ENCODE data around the gene USP36. TPM values are rescaled to one million over a fixed set of nuclear protein-coding genes. Genes with fewer than 3 reads are reported as not detected.
A peak's percentile ranks its signal among the peaks of the same experiment; 100 is the strongest.

USP36 gene
- total and polyA plus RNA-seq, 2 experiments from 2014 or later, result 27.1 to 27.8 TPM

DNA sequence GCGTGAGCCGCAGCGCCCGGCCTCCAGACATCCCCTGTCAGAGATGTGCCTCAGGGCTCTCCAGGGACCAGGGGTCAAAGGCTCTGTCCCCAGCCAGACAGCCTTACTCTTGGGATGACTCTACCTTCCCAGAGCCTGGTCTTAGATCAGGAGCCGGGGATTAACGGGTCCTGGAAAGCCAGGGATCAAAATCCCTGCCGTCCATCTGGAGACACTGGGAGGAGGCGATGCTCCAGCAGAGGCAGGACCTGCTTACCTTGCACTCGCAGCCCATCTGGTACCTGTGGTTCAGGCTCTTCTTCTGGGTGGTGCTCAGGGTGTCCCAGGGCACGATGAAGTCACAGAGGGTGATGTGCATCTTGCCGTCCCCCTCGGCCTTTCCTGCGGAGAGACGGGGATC lies 16.7 kb upstream of the USP36 start:
- no peak for DNase-seq (ENCODE audit: low read depth in 1 of 2, low spot score in 1 of 2)
- H3K4me1 ChIP-seq (ENCODE audit: low read depth), result no peaks in the 10 kb centered on the region
- H3K27me3 ChIP-seq, result no peaks in the 10 kb centered on the region
- H3K4me3 ChIP-seq, result no peak overlapping the region
- H3K36me3 ChIP-seq, result no peaks in the 10 kb centered on the region
- no peaks in the 10 kb centered on the region for H3K9me3 ChIP-seq (ENCODE audit: low read depth)
- no peak for TF ChIP-seq CTCF (IDR thresholded peaks at IDR 0.05; ENCODE audit: low read depth, low read length)
- no peak overlapping the region for H3K27ac ChIP-seq

DNA sequence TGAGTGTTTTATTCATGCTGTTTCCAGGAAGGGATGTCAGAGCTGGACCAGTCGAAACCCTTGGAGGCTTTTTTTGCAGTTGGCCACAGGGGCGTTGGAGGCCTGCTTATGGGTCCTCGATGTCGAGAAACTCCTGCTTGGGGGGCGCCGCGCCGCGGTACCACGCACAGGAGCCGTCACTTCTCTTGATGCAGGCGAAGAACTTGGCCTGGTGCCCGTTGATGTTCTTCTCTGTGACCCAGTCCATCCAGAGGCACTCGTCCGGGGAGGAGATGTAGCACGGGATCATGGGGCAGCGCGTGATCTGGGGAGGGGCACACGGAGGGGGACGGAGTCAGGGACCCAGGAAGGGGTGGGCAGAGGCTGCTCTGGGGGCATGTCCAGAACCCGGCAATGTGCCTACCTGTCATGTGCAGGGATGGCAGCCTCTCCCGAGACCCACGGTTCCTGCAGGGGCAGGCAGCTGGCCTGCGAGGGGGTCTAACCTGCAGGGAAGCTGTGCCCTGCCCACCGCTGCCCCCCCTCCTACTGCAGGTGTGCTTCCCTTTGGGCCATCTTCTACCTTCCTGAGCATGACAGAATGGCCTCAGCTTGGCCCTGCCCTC lies 15.0 kb upstream of the USP36 start:
- H3K9me3 ChIP-seq (ENCODE audit: low read depth), result no peaks in the 10 kb centered on the region
- TF ChIP-seq CTCF (IDR thresholded peaks at IDR 0.05; ENCODE audit: low read depth, low read length), result no peak
- H3K4me1 ChIP-seq (ENCODE audit: low read depth), result no peaks in the 10 kb centered on the region
- no peaks in the 10 kb centered on the region for H3K27me3 ChIP-seq
- H3K27ac ChIP-seq, result no peak overlapping the region
- DNase-seq (ENCODE audit: low read depth in 1 of 2, low spot score in 1 of 2), result no peak
- no peak overlapping the region for H3K4me3 ChIP-seq
- no peaks in the 10 kb centered on the region for H3K36me3 ChIP-seq

DNA sequence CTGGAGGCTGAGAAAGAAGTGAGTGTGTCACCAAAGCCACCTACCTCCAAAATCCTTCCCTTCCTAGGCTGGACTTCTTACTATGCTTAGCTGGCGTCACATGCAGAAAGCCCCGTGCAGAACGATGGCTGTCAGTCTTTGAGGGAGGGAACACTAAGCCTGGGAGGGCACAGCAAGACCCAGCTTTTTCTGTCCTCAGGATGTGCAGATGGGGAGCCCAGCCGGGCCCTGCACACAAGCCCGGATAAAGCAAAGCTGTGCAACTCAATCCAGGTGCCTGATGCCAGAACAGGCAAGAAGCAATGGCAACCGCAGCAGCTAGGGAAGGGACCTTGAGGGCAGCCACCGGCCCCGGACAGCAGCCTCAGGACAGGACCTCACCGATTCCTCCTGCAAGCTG lies 13.9 kb upstream of the USP36 start:
- Histone ChIP-seq H3K36me3 (no peaks in the 10 kb centered on the region), H3K9me3 (ENCODE audit: low read depth) (no peaks in the 10 kb centered on the region), H3K27ac (no peak overlapping the region), H3K4me3 (no peak overlapping the region), H3K4me1 (ENCODE audit: low read depth) (no peaks in the 10 kb centered on the region), H3K27me3 (no peaks in the 10 kb centered on the region)
- DNase-seq (ENCODE audit: low read depth in 1 of 2, low spot score in 1 of 2), result no peak
- no peak for TF ChIP-seq CTCF (IDR thresholded peaks at IDR 0.05; ENCODE audit: low read depth, low read length)

GRCh38 chr17:78853926-78854394 lies 13.3 kb upstream of the USP36 start:
- H3K4me1 ChIP-seq (ENCODE audit: low read depth), result no peaks in the 10 kb centered on the region
- H3K27ac ChIP-seq, result no peak overlapping the region
- H3K9me3 ChIP-seq (ENCODE audit: low read depth), result no peaks in the 10 kb centered on the region
- no peak for DNase-seq (ENCODE audit: low read depth in 1 of 2, low spot score in 1 of 2)
- H3K4me3 ChIP-seq, result no peak overlapping the region
- TF ChIP-seq CTCF (IDR thresholded peaks at IDR 0.05; ENCODE audit: low read depth, low read length), result no peak
- no peaks in the 10 kb centered on the region for H3K36me3 ChIP-seq
- no peaks in the 10 kb centered on the region for H3K27me3 ChIP-seq

DNA sequence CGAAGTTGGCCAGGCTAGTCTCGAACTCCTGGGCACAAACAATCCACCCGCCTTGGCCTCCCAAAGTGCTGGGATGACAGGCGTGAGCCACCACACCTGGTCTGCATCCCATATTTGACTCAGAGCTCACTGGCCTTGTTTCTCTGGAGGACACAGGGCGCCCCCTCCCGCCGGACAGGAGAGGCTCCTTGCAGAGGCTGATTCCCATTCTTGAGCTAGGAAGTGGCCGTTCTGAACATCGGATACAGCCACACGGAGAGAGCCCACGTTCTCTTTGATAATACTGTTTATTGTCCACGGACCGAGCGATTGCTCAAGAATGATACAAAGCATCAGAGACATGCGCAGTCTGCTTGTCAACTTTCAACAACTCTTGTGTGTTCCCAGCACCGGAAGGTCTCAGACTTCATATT lies 12.1 kb upstream of the USP36 start:
- H3K36me3 ChIP-seq, result no peaks in the 10 kb centered on the region
- peak; percentile 21 for TF ChIP-seq CTCF (IDR thresholded peaks at IDR 0.05; ENCODE audit: low read depth, low read length)

More for the DNA sequence above, 12.1 kb upstream of the USP36 start:
- Histone ChIP-seq H3K27ac (no peak overlapping the region), H3K4me1 (ENCODE audit: low read depth) (no peaks in the 10 kb centered on the region), H3K27me3 (no peaks in the 10 kb centered on the region), H3K9me3 (ENCODE audit: low read depth) (no peaks in the 10 kb centered on the region), H3K4me3 (no peak overlapping the region)
- peak in 1 of 2 donors; percentile 57 for DNase-seq (ENCODE audit: low read depth in 1 of 2, low spot score in 1 of 2)
